ENCODE results near the gene CDH20. TPM values are rescaled to one million over a fixed set of nuclear protein-coding genes. Genes with fewer than 3 reads are reported as not detected.

The CDH20 gene
- total RNA-seq, 4 donors from 2014 or later: 0.14 TPM; not detected in 3

GRCh38 chr18:61544178-61544577 lies 210.9 kb downstream of the CDH20 start:
- in situ Hi-C loops (cut with MboI; ENCODE audit: low pct_ligation_motif_present in 1 of 4, low pct_unique_long_range_greater_than_20kb in 1 of 4, low sequenced_read_pairs in 3 of 4): no loop called here
- DNase-seq: no peak
- Histone ChIP-seq H3K4me1 (peaks cover 0 to 15% (median 5%) of the 10 kb centered on the region in 4 donors), H3K4me3 (no peak overlapping the region), H3K36me3 (no peaks in the 10 kb centered on the region), H3K27ac (no peak overlapping the region), H3K27me3 (no peaks in the 10 kb centered on the region), H3K9me3 (no peaks in the 10 kb centered on the region)
- WGBS, 2 donors (ENCODE audit: low coverage in 1 of 2): 60 to 74% methylated on average over 1 to 10 of the region's 10 CpGs
- TF ChIP-seq CTCF (IDR thresholded peaks at IDR 0.05) (no peak), POLR2A (IDR thresholded peaks at IDR 0.05) (no peak), EP300 (IDR thresholded peaks at IDR 0.05; ENCODE audit: low read depth) (no peak), POLR2AphosphoS5 (IDR thresholded peaks at IDR 0.05) (no peak)
- intact Hi-C loops (cut with DNase I; ENCODE audit: low total_unique reads): no loop called here

- no peaks in the 10 kb centered on the region for H3K27me3 ChIP-seq
- no peaks in the 10 kb centered on the region for H3K9me3 ChIP-seq
- intact Hi-C loops (cut with DNase I; ENCODE audit: low total_unique reads) (no loop called here), in situ Hi-C loops (cut with MboI; ENCODE audit: low pct_ligation_motif_present in 1 of 4, low pct_unique_long_range_greater_than_20kb in 1 of 4, low sequenced_read_pairs in 3 of 4) (no loop called here)
- WGBS, 2 donors (ENCODE audit: low coverage in 1 of 2): 51% methylated on average over 7 to 9 of the region's 9 CpGs
- no peak overlapping the region for H3K27ac ChIP-seq
- H3K4me3 ChIP-seq: no peak overlapping the region
- TF ChIP-seq CTCF (IDR thresholded peaks at IDR 0.05) (no peak), POLR2AphosphoS5 (IDR thresholded peaks at IDR 0.05) (no peak), POLR2A (IDR thresholded peaks at IDR 0.05) (no peak), EP300 (IDR thresholded peaks at IDR 0.05; ENCODE audit: low read depth) (no peak)
- H3K36me3 ChIP-seq: no peaks in the 10 kb centered on the region
- H3K4me1 ChIP-seq: peaks cover 0 to 15% (median 5%) of the 10 kb centered on the region in 4 donors
- no peak for DNase-seq
Observed at GRCh38 chr18:61545281-61546245, 212.3 kb downstream of the CDH20 start.

GRCh38 chr18:61546590-61546989 lies 213.4 kb downstream of the CDH20 start:
- intact Hi-C loops (cut with DNase I; ENCODE audit: low total_unique reads): no loop called here
- in situ Hi-C loops (cut with MboI; ENCODE audit: low pct_ligation_motif_present in 1 of 4, low pct_unique_long_range_greater_than_20kb in 1 of 4, low sequenced_read_pairs in 3 of 4): no loop called here
- Histone ChIP-seq H3K27me3 (no peaks in the 10 kb centered on the region), H3K4me3 (no peak overlapping the region), H3K4me1 (peaks cover 0 to 15% (median 5%) of the 10 kb centered on the region in 4 donors), H3K27ac (no peak overlapping the region), H3K36me3 (no peaks in the 10 kb centered on the region), H3K9me3 (no peaks in the 10 kb centered on the region)
- WGBS, 2 donors (ENCODE audit: low coverage in 1 of 2): 37% methylated on average over 3 of the region's 3 CpGs; no CpG with 5 or more reads in 1 of the 2 donors
- TF ChIP-seq CTCF (IDR thresholded peaks at IDR 0.05): no peak
- no peak for TF ChIP-seq POLR2A (IDR thresholded peaks at IDR 0.05)
- no peak for TF ChIP-seq EP300 (IDR thresholded peaks at IDR 0.05; ENCODE audit: low read depth)
- no peak for TF ChIP-seq POLR2AphosphoS5 (IDR thresholded peaks at IDR 0.05)
- no peak for DNase-seq

GRCh38 chr18:61549416-61549815 lies 216.2 kb downstream of the CDH20 start:
- H3K9me3 ChIP-seq: no peaks in the 10 kb centered on the region
- in situ Hi-C loops (cut with MboI; ENCODE audit: low pct_ligation_motif_present in 1 of 4, low pct_unique_long_range_greater_than_20kb in 1 of 4, low sequenced_read_pairs in 3 of 4) (no loop called here), intact Hi-C loops (cut with DNase I; ENCODE audit: low total_unique reads) (no loop called here)
- TF ChIP-seq POLR2A (IDR thresholded peaks at IDR 0.05) (no peak), CTCF (IDR thresholded peaks at IDR 0.05) (no peak), EP300 (IDR thresholded peaks at IDR 0.05; ENCODE audit: low read depth) (no peak), POLR2AphosphoS5 (IDR thresholded peaks at IDR 0.05) (no peak)
- peaks cover 0 to 15% (median 5%) of the 10 kb centered on the region in 4 donors for H3K4me1 ChIP-seq
- no peak overlapping the region for H3K4me3 ChIP-seq
- no peaks in the 10 kb centered on the region for H3K27me3 ChIP-seq
- no peaks in the 10 kb centered on the region for H3K36me3 ChIP-seq
- no peak for DNase-seq
- no peak overlapping the region for H3K27ac ChIP-seq
- 87 to 90% methylated on average over 3 of the region's 3 CpGs for WGBS, 2 donors (ENCODE audit: low coverage in 1 of 2)

Data from transverse colon (tissue), 4 donors.